DND-41 (cell line): ENCODE measurements around the gene BLOC1S4.

Experiments used
- ATAC-seq: fragments of 200-7000 bp; cut with Tn5 transposase; 3 replicates; pipeline ENCODE4 v1.9.1; 2021; ENCODE audit warnings: low read depth; ENCODE audit not compliant: insufficient read depth
- DNase-seq: peaks from one replicate; pipeline ENCODE4 v3.0.0-alpha.2; 2020
- H2AFZ ChIP-seq: 2 replicates; pipeline ENCODE4 v1.6.0; 2012; ENCODE audit warnings: low read depth, low read length
- H3K27ac ChIP-seq: 2 replicates; pipeline ENCODE4 v1.5.1; 2012; ENCODE audit warnings: low read length, inconsistent platforms
- H3K27me3 ChIP-seq: fragments of 200-600 bp; sonication (generic); 2 replicates; pipeline ENCODE4 v1.6.0; 2012; ENCODE audit warnings: low read length, mild to moderate bottlenecking, inconsistent platforms; ENCODE audit not compliant: insufficient read depth, poor library complexity
- H3K36me3 ChIP-seq: 2 replicates; pipeline ENCODE4 v1.5.1; 2012; ENCODE audit warnings: low read length, inconsistent platforms; ENCODE audit not compliant: insufficient read depth
- H3K4me1 ChIP-seq: 2 replicates; pipeline ENCODE4 v1.5.1; 2012; ENCODE audit warnings: mild to moderate bottlenecking, low read length; ENCODE audit not compliant: insufficient read depth
- H3K4me2 ChIP-seq: 2 replicates; pipeline ENCODE4 v1.6.0; 2012; ENCODE audit warnings: mild to moderate bottlenecking, moderate library complexity, low read length, inconsistent platforms; ENCODE audit not compliant: insufficient read depth
- H3K4me3 ChIP-seq, 2 experiments: fragments of 200-600 bp in 1 of 2; shearing (Covaris generic) in 1 of 2; 2 replicates each; pipeline ENCODE4 v1.5.1; 2012 to 2016; ENCODE audit warnings: inconsistent platforms in 2 of 2, low read length in 2 of 2, mild to moderate bottlenecking in 2 of 2, low read depth in 1 of 2, moderate library complexity in 1 of 2
- H3K79me2 ChIP-seq: 2 replicates; pipeline ENCODE4 v1.6.0; 2012; ENCODE audit warnings: low read length, inconsistent platforms; ENCODE audit not compliant: insufficient read depth
- H3K9ac ChIP-seq: 2 replicates; pipeline ENCODE4 v1.6.0; 2012; ENCODE audit warnings: low read depth, mild to moderate bottlenecking, inconsistent platforms, low read length, moderate library complexity
- H3K9me3 ChIP-seq: 2 replicates; pipeline ENCODE4 v1.5.1; 2012; ENCODE audit warnings: low read length, moderate library complexity, mild to moderate bottlenecking, inconsistent platforms; ENCODE audit not compliant: insufficient read depth, severe bottlenecking
- H4K20me1 ChIP-seq: 2 replicates; pipeline ENCODE4 v1.6.0; 2012; ENCODE audit warnings: low read length; ENCODE audit not compliant: insufficient read depth
- EZH2 ChIP-seq: IDR thresholded peaks from 3 replicates; pipeline ENCODE4 v1.6.1; 2012; ENCODE audit warnings: borderline replicate concordance, low read depth, mild to moderate bottlenecking, moderate library complexity, low read length, inconsistent platforms; ENCODE audit not compliant: severe bottlenecking
- TF ChIP-seq, protein P1 (sequence below): IDR thresholded peaks from 2 replicates; pipeline ENCODE4 v1.5.1; 2012; ENCODE audit warnings: borderline replicate concordance, low read length, moderate library complexity, mild to moderate bottlenecking; ENCODE audit not compliant: poor library complexity, severe bottlenecking; ENCODE audit errors: extremely low read depth

BLOC1S4 gene

DNA sequence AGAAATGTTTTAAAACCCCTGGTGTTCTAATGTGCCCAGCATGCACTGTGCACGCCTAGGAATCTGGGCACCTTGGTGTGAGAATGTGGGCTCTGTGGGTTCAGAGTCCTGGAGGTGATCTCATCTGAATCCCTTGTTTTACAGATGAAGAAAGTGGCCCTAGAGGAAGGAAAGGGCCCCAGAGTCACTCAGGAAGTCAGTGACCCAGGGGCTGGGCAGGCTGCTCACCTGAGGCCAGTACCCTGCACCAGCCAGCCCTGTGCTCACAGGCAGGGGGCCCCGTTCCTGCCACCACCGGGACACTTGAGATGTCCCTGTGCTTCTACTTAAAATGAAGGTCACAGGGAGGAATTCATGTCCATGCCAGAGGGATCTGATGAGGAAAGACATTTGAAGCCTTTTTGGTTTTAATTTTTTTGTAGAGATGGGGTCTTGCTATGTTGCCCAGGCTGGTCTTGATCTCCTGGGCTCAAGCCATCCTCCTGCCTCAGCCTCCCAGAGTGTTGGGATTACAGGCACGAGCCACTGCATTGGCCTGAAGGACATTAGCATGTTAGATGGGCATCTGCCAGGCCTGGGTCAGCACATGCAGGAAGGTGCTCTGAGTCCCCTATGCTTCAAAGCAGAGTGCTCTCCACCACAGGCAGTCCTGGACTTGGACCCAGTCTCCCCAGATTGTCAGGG is 29.7 kb upstream of the BLOC1S4 start:
- no peak overlapping the region for H3K4me2 ChIP-seq
- ATAC-seq (no peak), DNase-seq (no peak)
- H3K4me1 ChIP-seq = no peaks in the 10 kb centered on the region
- H3K36me3 ChIP-seq = no peaks in the 10 kb centered on the region
- peaks cover 11% of the 10 kb centered on the region; the same call in 1 of the 2 replicates for H4K20me1 ChIP-seq
- H3K9me3 ChIP-seq = no peaks in the 10 kb centered on the region
- no peak overlapping the region for H3K9ac ChIP-seq
- no peak overlapping the region for H3K27ac ChIP-seq
- H2AFZ ChIP-seq = no peak overlapping the region
- no peak overlapping the region for H3K4me3 ChIP-seq
- TF ChIP-seq, protein P1, sequence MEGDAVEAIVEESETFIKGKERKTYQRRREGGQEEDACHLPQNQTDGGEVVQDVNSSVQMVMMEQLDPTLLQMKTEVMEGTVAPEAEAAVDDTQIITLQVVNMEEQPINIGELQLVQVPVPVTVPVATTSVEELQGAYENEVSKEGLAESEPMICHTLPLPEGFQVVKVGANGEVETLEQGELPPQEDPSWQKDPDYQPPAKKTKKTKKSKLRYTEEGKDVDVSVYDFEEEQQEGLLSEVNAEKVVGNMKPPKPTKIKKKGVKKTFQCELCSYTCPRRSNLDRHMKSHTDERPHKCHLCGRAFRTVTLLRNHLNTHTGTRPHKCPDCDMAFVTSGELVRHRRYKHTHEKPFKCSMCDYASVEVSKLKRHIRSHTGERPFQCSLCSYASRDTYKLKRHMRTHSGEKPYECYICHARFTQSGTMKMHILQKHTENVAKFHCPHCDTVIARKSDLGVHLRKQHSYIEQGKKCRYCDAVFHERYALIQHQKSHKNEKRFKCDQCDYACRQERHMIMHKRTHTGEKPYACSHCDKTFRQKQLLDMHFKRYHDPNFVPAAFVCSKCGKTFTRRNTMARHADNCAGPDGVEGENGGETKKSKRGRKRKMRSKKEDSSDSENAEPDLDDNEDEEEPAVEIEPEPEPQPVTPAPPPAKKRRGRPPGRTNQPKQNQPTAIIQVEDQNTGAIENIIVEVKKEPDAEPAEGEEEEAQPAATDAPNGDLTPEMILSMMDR = no peak
- no peak for TF ChIP-seq EZH2
- no peaks in the 10 kb centered on the region for H3K79me2 ChIP-seq
- no peaks in the 10 kb centered on the region for H3K27me3 ChIP-seq

DNA sequence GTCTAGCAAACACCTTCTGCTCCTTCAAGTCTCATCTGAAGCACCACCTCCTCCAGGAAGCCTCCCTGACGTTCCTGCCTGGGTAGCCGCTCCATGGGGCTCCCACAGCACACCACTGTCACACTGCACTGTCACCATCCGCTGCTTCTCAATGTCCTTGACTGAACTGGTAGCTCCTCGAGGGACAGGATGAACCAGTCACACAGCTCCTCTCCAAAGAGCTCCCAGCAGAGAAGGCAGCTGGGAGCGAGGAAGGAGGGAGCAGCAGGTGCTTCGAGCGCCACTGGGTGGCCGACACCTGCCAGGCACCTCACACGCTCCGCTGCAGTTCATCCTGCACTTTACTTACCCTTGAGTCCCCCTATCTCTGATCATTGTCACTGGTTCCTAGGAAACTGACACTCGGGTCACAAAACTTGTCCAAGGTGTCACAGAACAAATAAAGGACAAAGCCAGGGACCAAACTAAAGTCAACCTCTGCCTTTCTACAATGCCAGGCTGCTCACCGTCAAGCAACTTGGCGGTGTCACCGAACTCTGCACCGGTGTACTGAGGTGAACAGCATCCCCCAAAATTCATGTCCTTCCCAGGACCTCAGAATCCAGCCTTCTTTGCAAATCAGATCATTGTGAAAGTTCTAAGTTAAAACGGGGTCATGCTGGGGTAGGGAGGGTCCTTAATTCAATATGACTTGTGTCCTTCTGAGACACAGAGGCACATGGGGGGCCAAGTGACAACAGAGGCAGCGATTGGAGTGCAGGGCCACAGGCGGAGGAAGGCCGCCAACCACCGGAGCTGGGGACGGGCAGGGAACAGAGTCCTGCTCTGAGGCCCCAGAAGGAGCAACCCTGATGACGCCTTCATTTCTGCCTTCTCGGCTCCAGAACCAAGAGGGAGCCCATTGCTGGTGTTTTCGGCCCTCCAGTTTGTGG is 27.8 kb upstream of the BLOC1S4 start:
- Histone ChIP-seq H3K9me3 (no peaks in the 10 kb centered on the region), H4K20me1 (no peaks in the 10 kb centered on the region), H3K4me1 (no peaks in the 10 kb centered on the region), H3K27me3 (no peaks in the 10 kb centered on the region), H3K79me2 (no peaks in the 10 kb centered on the region), H2AFZ (no peak overlapping the region), H3K4me3 (no peak overlapping the region), H3K4me2 (no peak overlapping the region), H3K9ac (no peak overlapping the region), H3K36me3 (no peaks in the 10 kb centered on the region), H3K27ac (no peak overlapping the region)
- TF ChIP-seq, protein P1 = no peak
- TF ChIP-seq EZH2 = no peak
- no peak for DNase-seq
- ATAC-seq = no peak

DNA sequence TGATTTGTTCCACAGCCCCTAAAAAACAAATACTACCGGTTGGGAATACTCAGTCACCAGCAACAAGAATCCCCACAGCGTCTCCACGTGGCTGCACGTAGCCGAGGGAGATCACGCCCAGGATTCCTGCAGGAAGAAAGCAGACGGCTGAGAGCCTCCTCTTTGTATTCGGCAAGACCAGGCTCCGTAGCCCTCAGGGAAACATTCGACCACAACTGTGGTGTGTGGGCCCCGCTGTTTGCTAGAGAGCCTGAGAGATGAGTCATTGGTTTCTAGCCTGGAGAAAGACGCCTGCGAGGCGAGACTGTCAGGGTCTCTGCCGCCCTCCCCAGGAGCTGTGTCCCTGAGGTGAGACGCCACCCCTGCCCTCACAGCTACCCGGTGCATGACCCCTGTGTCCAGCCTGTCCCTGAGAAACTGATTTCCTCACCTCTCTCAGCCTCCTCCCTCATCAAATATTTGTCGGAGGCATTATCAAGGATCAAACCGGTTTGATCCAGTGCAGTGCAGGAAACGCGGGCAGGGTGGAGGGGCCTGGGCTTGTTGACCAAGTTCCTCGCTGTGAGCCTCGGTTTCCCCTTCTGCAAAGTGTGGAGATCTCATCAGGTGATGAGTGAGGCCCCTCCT is 27.0 kb upstream of the BLOC1S4 start:
- Histone ChIP-seq H4K20me1 (no peaks in the 10 kb centered on the region), H3K27me3 (no peaks in the 10 kb centered on the region), H3K4me1 (no peaks in the 10 kb centered on the region), H3K79me2 (no peaks in the 10 kb centered on the region), H2AFZ (no peak overlapping the region), H3K4me2 (no peak overlapping the region), H3K9me3 (no peaks in the 10 kb centered on the region), H3K9ac (no peak overlapping the region), H3K27ac (no peak overlapping the region), H3K36me3 (no peaks in the 10 kb centered on the region), H3K4me3 (no peak overlapping the region)
- DNase-seq (peak; percentile 76), ATAC-seq (peak; percentile 90)
- TF ChIP-seq EZH2 = no peak
- TF ChIP-seq, protein P1 = no peak
